HG03521 (cell line): ENCODE measurements around the gene MRPL48.
"Not testable (repeated sequence)": the region's sequence is repeated elsewhere in the genome, so short reads cannot be mapped to it uniquely, and the experiment has no call there.

ENCODE experiments used
- ATAC-seq: cut with Tn5 transposase; IDR thresholded peaks from one replicate; pipeline ENCODE4 v1.9.1; 2021; ENCODE audit warnings: mild to moderate bottlenecking, moderate library complexity; ENCODE audit not compliant: unreplicated experiment

MRPL48 gene

GRCh38 chr11:73833067-73833466, 45.4 kb downstream of the MRPL48 start:
- ATAC-seq = no peak

DNA sequence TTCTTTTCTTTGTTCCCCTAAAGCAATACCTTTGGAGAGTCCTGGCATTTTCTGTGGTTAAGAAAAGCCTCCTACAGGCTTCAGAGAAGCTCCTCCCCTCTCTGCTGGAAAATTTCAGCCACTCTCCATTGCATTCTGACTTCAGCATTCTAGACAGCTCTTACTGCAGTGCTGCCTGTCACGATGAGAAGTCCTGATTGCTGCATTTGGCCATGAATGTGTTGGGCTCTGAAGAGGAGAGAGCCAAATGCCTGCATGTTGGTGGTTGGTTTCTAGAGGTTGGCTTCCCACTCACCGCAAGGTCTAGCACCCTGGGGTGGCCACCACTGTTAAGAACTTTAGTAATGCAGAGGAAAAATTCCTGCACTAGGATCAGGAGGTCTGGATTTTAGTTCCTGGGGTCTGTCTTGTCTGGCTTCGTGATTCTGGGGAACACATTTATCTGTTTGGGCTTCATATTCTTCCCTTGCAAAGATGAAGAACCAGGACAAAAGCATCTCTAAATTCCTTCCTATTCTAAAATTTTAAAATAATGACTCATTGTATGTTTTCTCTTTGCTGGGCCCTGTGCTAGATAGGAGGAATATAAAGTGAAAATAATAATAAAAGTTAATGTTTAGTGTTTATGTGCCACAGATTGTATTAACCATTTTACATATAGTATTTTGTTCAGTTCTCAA, 50.9 kb downstream of the MRPL48 start:
- no peak for ATAC-seq

DNA sequence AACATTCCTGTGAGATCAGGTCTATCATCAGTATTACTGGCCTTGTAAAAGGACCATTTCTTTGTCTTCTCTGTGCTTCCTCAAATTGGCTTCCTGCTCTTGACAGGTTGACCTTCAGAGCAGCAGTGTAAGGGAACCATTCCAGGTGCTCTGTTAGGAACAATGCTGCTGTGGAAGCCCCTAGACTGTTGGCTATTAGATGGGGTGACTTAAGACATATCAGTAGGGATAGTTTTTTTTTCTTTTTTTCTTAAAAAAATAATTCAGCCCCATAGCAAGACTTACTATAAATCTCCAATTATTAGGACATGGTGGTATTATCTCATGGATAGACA, 51.4 kb downstream of the MRPL48 start:
- ATAC-seq = no peak

DNA sequence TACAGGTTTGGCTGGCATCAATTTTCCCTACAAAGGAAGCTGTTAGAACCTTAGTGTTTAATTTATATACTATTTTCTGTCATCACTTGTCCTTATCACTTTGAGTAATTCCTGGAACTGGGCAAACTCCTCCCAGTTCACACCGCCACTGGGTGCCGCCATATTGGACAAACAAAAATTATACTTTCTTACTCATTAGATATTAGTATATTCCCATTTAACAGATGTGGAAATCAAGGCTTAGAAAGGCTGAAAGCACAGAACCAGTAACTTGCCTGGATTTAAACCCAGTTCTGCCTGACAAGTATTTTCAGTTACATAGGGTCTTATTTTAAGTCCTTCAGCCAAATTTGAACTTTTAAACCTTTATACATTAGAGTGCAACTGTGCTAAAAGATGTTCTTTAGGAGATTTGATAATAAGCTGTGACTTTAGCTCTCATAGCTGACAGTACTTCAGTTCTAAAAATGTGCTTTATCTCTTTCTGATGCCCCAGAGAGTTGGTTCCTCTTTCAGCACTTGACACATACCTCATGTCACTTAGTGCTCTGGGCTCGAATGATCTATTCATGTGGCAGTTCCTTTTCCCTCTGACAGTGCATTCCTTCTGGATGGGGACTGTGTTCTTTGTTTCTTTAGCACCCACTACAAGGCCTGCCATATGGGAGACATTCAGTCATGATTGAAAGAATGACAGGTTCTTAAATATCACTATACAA, 63.5 kb downstream of the MRPL48 start:
- no peak for ATAC-seq

- ATAC-seq = no peak
These were observed 64.4 kb downstream of the MRPL48 start for GRCh38 chr11:73852049-73852448.

DNA sequence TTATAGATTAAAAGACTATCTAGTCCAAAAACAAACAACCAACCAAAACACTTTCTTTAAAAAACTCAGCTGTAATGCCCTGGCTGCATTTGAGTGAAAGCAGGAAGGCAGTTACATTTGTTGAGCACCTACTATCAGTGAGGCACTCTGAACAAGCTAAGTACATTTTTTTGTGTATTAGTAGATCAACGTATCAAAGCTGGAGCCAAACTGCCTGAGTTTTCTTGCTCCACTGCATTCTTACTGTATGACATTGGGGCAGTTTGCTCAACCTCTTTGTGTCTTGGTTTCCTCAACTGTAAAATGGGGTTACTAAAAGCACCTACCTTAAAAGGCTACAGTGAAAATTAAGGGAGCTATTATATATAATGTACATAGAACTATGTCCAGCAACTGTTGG, 67.0 kb downstream of the MRPL48 start:
- no peak for ATAC-seq

DNA sequence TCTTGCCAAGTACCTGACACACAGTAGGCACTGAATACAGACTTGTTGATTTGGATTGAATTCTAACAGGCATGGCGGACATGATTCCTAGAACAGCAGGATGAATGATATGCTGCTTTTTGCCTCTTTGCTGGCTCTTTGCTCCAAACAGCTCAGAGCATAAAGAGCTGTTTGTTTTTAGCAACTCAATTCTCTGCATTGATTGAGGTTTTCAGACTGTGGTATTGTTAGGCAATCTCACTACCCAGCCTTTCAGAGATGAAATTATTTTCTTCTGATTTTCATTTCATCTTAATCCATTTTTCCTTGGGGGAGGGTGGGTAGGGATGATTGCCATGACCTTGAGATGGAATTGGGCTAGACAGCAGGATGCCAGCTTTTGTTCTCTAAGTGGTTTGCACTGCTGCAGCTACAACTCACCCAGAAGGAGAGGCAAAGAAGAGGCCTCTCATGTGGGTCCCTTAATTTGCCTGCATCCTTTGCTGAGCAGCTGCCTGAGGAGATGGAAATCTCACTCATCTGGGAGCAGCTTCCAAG, 68.4 kb downstream of the MRPL48 start:
- ATAC-seq = no peak

DNA sequence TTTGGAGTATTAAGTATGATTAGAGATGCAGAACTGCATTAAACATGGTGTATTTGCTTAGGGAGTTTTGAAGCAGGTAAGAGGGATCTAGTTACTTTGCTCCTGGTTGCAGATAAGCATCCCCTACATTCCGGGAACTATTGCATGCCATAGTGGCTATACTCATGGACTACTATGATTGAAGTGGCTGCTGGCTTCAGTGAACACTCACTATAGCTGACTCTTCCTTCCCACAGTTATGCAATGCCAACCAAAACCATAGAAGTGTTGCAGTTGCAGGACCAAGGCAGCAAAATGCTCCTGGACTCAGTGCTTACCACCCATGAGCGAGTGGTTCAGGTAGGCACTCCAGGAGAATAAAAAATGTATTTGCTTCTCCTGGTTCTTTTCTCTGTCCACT, 72.0 kb downstream of the MRPL48 start:
- ATAC-seq = no peak

- no peak for ATAC-seq
These were observed 72.5 kb downstream of the MRPL48 start for GRCh38 chr11:73860202-73860601.

DNA sequence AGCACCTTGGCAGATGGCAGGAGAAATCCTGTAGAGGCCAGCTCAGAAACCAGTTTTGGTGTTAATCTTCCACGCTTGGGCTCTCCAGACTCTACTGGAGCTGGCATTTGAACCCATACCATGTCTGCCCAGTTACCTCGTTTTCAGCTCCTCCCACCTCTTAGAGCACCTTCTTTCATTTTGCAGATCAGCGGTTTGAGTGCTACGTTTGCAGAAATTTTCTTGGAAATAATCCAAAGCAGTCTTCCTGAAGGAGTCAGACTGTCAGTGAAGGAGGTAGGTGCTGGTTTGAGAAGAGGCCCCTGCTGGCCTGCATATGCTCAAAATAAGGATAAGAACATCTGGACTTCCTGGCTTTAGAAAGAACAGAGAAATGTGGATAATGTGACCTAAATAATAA, 75.3 kb downstream of the MRPL48 start:
- no peak for ATAC-seq

DNA sequence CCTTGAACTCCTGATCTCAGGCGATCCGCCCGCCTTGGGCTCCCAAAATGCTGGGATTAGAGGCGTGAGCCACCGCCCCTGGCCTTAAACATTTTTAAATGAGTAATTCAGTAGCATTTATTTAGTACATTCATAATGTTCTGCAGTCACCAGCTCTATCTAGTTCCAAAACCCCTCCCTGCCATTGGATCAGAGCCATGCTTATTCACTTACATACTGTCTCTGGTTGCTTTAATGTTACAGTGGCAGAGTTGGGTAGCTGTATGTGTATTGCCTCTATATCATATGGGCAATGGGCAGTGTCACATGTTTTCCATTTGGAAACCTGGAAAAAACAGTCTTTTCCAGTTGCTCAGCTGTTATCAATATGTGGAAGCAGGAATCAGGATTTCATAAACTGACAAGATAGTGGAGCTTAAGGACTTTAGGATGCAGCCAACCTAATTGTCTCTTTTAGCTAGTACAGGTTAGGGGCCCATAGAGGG, 78.5 kb downstream of the MRPL48 start:
- no peak for ATAC-seq

DNA sequence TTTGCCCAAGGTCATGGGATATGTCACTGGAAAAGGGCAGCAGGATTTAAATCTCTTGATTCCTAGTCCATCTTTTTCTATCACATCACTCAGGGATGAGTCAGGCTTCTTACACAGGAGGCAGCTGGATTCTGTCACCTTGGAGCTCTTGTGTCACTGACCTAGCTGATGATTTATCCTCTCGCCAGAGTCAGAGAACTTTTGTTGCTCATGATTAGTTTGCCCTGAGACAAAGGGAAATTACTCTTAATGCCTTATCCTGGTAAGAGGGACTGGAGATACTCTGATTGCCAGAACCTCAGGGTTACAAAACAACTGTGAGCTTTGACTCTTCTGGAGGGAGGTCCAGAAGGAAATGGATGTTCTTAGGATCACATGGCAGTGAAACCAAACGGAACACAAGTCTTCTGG, 78.9 kb downstream of the MRPL48 start:
- no peak for ATAC-seq

GRCh38 chr11:73869332-73869949, 81.8 kb downstream of the MRPL48 start:
- no peak for ATAC-seq

DNA sequence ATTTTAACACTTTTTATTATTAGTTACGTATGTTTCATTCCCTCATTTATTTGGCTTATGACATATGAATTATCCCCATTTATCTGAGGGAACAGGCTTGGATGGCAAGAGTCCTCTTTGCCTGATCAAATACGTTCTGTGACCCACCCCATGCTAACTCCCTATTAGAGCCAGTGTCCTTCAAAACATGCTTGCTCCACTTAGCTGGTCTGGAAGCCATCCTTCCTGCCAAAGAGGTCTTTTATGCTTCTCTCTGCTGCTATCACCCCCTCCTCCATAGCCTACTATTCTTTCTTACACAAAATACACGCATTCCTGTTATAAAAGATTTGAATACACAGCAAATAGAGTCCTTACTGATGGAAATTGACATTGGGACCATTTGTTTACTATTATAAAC, 82.6 kb downstream of the MRPL48 start:
- ATAC-seq = no peak

GRCh38 chr11:73872749-73873357, 85.2 kb downstream of the MRPL48 start:
- no peak for ATAC-seq

DNA sequence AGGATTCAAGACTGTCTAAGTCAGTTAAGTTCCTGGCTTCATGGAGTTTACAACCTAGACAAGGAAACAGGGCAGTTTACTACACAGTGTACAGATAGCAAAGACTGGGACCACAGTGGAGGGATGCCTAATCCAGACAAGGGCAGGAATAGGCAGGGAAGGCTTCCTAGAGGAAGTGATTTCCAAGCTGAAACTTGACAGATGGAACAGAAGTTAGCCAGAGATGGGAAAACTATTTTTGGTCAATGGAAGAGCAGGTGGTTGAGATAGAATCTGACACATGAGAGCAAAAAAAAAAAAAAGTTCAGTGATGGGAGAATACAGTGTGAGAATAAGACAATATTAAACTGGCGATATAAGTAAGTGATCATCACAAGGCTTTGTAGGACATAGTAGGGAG, 87.7 kb downstream of the MRPL48 start:
- no peak for ATAC-seq

DNA sequence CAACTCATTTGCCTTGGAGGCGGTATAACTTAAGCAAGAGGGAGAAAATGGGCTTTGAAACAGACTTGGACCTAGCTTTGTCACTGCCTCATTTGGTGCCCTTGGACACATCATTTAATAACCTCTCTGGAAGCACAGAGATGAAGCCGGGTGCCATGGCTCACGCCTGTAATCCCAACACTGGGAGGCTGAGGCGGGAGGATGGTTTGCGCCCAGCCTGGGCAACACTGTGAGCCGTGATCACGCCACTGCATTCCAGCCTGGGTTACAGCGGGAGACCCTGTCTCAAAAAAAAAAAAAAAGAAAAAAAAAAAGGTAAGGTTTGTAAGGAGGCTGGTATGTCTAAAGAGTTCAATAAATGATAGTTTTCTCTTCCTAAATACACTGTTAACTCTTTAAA, 88.2 kb downstream of the MRPL48 start:
- ATAC-seq = no peak

DNA sequence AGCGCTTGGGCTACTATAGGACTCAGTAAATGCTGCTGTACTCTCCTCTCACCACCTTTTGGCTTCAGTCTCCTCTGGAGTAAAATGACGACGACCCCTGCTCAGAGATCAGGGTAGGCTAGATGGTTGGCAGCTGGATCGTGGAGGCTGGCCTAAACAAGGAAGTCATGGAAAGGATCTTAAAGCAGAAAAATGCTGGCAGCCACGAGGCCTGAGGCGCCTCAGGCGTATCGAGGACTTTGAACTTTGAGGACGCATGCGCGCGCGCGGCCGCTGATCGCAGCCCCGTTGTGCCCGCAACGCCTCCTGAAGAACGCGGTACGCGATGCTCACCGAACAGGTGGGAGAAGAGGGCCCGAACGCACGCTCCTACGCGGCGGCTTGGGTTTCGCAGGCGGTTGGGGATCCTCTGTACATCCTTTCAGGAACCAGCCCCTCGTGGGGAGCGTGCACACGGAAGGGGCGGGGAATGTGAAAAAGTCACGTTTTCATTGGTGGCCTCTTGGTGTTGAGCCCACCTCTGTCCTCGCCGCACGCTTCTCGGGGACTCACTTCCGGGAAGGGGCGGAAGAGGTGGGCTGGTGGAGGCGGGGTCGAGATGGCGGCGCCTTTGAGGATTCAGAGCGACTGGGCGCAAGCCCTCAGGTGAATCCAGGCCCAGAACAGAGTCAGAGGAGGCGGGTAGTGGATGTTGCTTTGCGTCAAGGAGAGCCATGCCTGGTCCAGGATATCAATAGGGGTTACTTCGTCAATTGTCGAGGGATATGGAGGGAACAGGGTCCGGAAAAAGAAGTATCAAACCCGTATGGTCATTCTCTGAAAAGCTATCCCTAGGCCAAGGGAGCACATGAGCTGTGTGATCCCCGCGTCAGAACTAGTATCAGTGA, 89.0 kb downstream of the MRPL48 start, which contains the start of the genes COA4 and PAAF1:
COA4 (minus strand) TSS at position 423 of the 887 bp plus-strand sequence. CDS start 3,468 bp downstream, outside the sequence.
PAAF1 (plus strand) TSS at position 576 of the 887 bp plus-strand sequence; CDS start at position 599, 23 bp downstream.
- ATAC-seq = peak; percentile 98

DNA sequence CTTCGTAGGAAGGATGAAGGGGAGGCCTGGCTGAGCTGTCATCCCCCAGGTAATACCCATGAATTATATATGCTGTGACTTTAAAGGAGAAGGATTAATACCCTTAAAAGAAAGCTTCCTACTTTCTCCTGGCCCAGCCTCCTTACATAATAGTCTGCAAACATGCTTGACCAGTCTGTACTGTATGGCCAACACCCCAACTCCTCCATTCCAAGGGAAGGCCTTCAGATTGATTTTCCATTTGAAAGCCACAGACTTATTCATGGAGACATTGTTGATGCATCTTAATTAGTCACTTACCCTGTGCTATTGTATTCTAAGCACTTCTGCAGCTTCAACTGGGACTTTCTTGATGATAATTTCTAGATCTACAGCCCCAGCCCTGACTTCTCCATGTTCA, 91.1 kb downstream of the MRPL48 start:
- ATAC-seq = no peak

- ATAC-seq = not testable (repeated sequence)
These were observed 92.8 kb downstream of the MRPL48 start for GRCh38 chr11:73880449-73880848.
